ENCODE results near the gene NPAS2.

The NPAS2 gene

GRCh38 chr2:100819370-100820272 is at the start of gene NPAS2:
Gene NPAS2 (plus strand): TSS chr2:100820139. CDS start chr2:100904755, 84,616 bp downstream.
- in situ Hi-C loops (cut with MboI; ENCODE audit: low pct_unique_long_range_greater_than_20kb, low sequenced_read_pairs, unreplicated experiment), result no loop called here
- TF ChIP-seq CTCF (IDR thresholded peaks at IDR 0.05; ENCODE audit: extremely low read depth, insufficient read depth, missing control alignments), result no peak
- peak; percentile 60 for DNase-seq (ENCODE audit: low spot score)

- no peak for TF ChIP-seq CTCF (IDR thresholded peaks at IDR 0.05; ENCODE audit: extremely low read depth, insufficient read depth, missing control alignments)
- in situ Hi-C loops (cut with MboI; ENCODE audit: low pct_unique_long_range_greater_than_20kb, low sequenced_read_pairs, unreplicated experiment), result no loop called here
- no peak for DNase-seq (ENCODE audit: low spot score)
These were observed 48.8 kb upstream of the NPAS2 start for GRCh38 chr2:100771125-100771524.

- no peak for TF ChIP-seq CTCF (IDR thresholded peaks at IDR 0.05; ENCODE audit: extremely low read depth, insufficient read depth, missing control alignments)
- DNase-seq (ENCODE audit: low spot score), result no peak
- in situ Hi-C loops (cut with MboI; ENCODE audit: low pct_unique_long_range_greater_than_20kb, low sequenced_read_pairs, unreplicated experiment), result no loop called here
These were observed 46.4 kb upstream of the NPAS2 start for GRCh38 chr2:100773538-100773937.

GRCh38 chr2:100776445-100776844 is 43.5 kb upstream of the NPAS2 start:
- DNase-seq (ENCODE audit: low spot score), result no peak
- in situ Hi-C loops (cut with MboI; ENCODE audit: low pct_unique_long_range_greater_than_20kb, low sequenced_read_pairs, unreplicated experiment), result no loop called here
- no peak for TF ChIP-seq CTCF (IDR thresholded peaks at IDR 0.05; ENCODE audit: extremely low read depth, insufficient read depth, missing control alignments)

GRCh38 chr2:100778637-100779450 is 41.1 kb upstream of the NPAS2 start:
- in situ Hi-C loops (cut with MboI; ENCODE audit: low pct_unique_long_range_greater_than_20kb, low sequenced_read_pairs, unreplicated experiment), result no loop called here
- no peak for TF ChIP-seq CTCF (IDR thresholded peaks at IDR 0.05; ENCODE audit: extremely low read depth, insufficient read depth, missing control alignments)
- no peak for DNase-seq (ENCODE audit: low spot score)

GRCh38 chr2:100779908-100780202 is 40.1 kb upstream of the NPAS2 start:
- in situ Hi-C loops (cut with MboI; ENCODE audit: low pct_unique_long_range_greater_than_20kb, low sequenced_read_pairs, unreplicated experiment), result no loop called here
- TF ChIP-seq CTCF (IDR thresholded peaks at IDR 0.05; ENCODE audit: extremely low read depth, insufficient read depth, missing control alignments), result no peak
- DNase-seq (ENCODE audit: low spot score), result no peak

Measured in GM13977 (cell line).